Inflammatory macrophage treated with lipopolysaccharide for 4 hours (primary cell): ENCODE data around the gene IFIT1.
"Not testable (repeated sequence)": the region's sequence is repeated elsewhere in the genome, so short reads cannot be mapped to it uniquely, and the experiment has no call there.

Experiments used
- DNase-seq: peaks from one replicate; pipeline ENCODE4 v3.0.0-alpha.2; 2020

The IFIT1 gene

GRCh38 chr10:89403043-89403442 is 10.6 kb downstream of the IFIT1 start:
- no peak for DNase-seq

DNA sequence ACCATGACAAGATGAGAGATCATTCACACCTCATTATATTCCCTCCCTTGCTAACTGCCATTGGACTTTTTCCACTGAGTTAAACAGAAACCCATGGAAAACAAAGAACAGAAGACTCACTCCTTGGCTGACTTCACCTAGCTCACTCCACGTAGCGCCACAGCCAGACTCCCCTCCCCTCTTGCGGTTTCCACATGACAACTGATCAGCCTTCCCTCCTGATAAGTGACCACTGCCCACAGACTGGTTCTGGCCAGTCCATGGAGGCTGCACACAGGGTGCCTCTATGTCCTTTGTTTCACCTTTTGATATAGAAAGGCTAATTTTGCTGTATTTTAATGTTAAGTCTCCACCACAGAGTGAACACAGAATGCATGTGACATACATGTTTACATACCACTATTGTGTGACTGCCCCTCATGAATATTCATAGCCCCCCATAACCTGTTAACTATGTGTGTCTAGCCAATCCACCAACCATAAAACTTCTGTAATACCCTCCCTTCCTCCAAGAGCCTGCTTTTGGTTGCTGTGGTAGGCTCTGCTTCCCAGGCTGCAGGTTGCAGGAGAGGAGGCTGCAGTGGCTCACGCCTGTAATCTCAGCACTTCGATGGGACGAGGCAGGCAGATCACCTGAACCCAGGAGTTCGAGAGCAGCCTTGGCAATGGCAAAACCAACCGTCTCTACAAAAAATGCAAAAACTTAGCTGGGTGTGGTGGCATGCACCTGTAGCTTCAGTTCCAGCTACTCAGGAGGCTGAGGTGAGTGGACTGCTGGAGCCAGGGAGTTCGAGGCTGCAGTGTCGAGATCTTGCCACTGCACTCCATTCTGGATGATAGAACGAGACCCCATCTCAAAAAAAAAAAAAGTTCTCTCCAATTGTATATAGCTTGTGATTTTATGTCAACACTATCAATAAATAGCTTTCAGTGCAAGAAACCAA is 12.0 kb downstream of the IFIT1 start:
- DNase-seq = no peak

GRCh38 chr10:89406178-89406577 is 13.8 kb downstream of the IFIT1 start:
- not testable (repeated sequence) for DNase-seq

DNA sequence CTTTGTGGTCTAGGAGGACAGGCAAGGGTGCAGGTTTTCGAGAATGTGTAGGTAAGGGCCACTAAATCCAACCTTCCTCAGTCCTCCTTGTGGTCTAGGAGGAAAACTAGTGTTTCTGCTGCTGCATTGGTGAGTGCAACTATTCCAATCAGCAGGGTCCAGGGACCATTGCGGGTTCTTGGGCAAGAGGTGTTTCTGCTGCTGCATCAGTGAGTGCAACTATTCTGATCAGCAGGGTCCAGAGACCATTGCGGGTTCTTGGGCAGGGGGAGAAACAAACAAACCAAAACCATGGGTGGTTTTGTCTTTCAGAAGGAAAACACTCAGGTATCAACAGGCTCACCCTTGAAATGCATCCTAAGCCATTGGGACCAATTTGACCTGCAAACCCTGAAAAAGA is 15.4 kb downstream of the IFIT1 start:
- not testable (repeated sequence) for DNase-seq

DNA sequence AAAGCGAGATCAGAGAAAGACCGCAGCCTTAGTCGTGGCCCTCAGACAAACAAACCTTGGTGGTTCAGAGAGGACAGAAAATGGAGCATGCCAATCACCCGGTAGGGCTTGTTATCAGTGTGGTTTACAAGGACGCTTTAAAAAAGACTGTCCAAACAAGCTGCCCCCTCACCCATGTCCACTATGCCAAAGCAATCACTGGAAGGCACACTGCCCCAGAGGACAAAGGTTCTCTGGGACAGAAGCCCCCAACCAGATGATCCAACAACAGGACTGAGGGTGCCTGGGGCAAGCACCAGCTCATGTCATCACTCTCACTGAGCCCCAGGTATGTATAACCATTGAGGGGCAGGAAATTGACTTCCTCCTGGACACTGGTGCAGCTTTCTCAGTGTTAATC is 16.9 kb downstream of the IFIT1 start:
- DNase-seq = not testable (repeated sequence)

GRCh38 chr10:89410551-89410950 is 18.1 kb downstream of the IFIT1 start:
- peak; percentile 69 for DNase-seq

- DNase-seq = peak; percentile 50
Measured at GRCh38 chr10:89411135-89411534, 18.7 kb downstream of the IFIT1 start.

- peak; percentile 42 for DNase-seq
Measured at GRCh38 chr10:89412276-89412675, 19.9 kb downstream of the IFIT1 start.

- no peak for DNase-seq
Measured at GRCh38 chr10:89413398-89413912, 21.0 kb downstream of the IFIT1 start.

- DNase-seq = peak; percentile 94
Measured at GRCh38 chr10:89414146-89414878, 21.9 kb downstream of the IFIT1 start, which contains the start of gene IFIT5. Gene IFIT5 (plus strand): TSS chr10:89414568. CDS start chr10:89414799, 231 bp downstream.

- peak; percentile 65 for DNase-seq
Measured at GRCh38 chr10:89414879-89415821, 22.7 kb downstream of the IFIT1 start.

GRCh38 chr10:89416465-89416864 is 24.0 kb downstream of the IFIT1 start:
- DNase-seq = no peak

GRCh38 chr10:89419548-89419947 is 27.1 kb downstream of the IFIT1 start:
- no peak for DNase-seq

GRCh38 chr10:89421018-89421476 is 28.6 kb downstream of the IFIT1 start:
- DNase-seq = no peak

DNA sequence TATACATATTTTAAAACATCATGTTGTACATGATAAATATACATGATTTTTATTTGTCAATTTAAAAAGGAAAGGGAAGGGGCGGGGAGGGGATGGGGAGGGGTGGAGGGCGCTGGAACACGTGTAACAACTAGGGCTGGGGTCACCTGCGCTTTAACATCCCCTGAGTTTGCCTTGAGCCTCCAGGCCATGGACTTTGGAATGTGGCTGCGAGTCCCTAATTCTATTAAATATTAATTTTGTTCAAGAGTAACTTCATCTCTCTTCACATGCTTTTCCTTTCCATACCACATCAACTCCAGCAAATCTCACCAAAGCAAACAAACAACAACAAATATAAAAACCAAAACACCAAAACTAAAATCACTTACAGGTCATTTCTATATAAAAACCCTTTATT is 32.6 kb downstream of the IFIT1 start:
- DNase-seq = no peak

DNA sequence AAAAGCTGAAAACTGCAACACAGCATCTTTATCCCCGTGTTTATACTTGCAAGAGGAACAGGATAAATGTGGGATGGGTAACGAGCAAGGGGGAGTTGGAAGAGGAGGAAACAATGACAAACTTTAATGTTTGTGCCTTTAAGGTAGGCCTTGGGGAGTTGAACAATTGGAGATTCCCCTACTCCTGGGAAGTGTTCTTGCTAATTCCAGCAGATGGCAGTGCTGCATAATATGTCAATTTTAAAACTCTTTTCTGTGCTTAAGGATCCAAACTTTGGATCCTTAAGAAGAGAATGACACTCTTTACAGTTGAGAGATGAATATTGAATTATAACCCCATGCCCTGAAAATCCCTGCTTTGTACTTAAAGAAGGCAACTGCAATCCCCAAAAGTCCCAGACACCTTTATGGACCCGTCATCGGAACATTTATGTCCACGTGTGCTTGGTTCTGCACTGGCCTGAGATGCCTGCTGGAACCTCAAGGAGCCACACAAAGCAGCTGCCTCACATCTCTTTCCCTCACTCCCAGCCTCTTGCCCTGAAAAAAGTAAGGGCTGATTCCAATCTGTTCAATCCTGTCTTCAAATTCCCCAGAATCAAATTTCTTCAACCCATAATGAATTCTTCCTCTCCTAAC is 33.9 kb downstream of the IFIT1 start:
- peak; percentile 36 for DNase-seq

- no peak for DNase-seq
Measured at GRCh38 chr10:89427629-89428028, 35.2 kb downstream of the IFIT1 start.

- no peak for DNase-seq
Measured at GRCh38 chr10:89428877-89429276, 36.5 kb downstream of the IFIT1 start.

GRCh38 chr10:89431977-89432376 is 39.6 kb downstream of the IFIT1 start:
- DNase-seq = no peak

DNA sequence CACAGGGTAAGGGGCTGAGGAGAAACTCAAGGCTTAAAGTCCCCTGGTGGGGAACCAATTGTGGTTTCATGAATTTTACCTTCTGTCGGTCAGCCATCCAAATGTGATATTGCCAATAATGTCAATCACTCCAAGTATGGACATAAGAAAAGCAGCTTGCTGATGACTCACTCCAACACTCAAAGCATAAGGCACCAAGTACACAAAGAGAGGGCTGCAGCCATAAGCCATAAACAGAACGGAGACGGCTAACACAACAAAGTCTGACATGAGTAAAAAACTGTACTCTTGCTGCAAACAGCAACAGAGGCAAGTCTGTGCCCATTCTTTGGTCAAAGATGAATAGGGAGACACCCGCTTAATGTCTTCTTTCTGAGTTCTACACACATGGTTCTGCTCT is 46.1 kb downstream of the IFIT1 start:
- DNase-seq = no peak

GRCh38 chr10:89440226-89441009 is 48.0 kb downstream of the IFIT1 start:
- DNase-seq = no peak
